ENCODE data around the gene CEACAM1.
"Not testable (repeated sequence)": the region's sequence is repeated elsewhere in the genome, so short reads cannot be mapped to it uniquely, and the experiment has no call there.

Gene CEACAM1

GRCh38 chr19:42472402-42473147 lies 55.7 kb downstream of the CEACAM1 start:
- DNase-seq = no peak

GRCh38 chr19:42471554-42472249 lies 56.6 kb downstream of the CEACAM1 start:
- no peak for DNase-seq

- DNase-seq = no peak
These were observed 58.7 kb downstream of the CEACAM1 start for GRCh38 chr19:42469311-42470235.

- DNase-seq = peak in 2 of 3 experiments; percentile 16 to 27
These were observed 59.9 kb downstream of the CEACAM1 start for GRCh38 chr19:42468273-42468796.

- no peak for DNase-seq
These were observed 61.0 kb downstream of the CEACAM1 start for GRCh38 chr19:42467183-42467760.

GRCh38 chr19:42466521-42467182 lies 61.6 kb downstream of the CEACAM1 start:
- no peak for DNase-seq

- DNase-seq = no peak
These were observed 62.4 kb downstream of the CEACAM1 start for GRCh38 chr19:42465827-42466280.

- DNase-seq = no peak
These were observed 66.5 kb downstream of the CEACAM1 start for GRCh38 chr19:42461700-42462324.

GRCh38 chr19:42461231-42461630 lies 67.0 kb downstream of the CEACAM1 start:
- DNase-seq = not testable (repeated sequence)

GRCh38 chr19:42459926-42460325 lies 68.4 kb downstream of the CEACAM1 start:
- no peak for DNase-seq
